T-cell (primary cell): ENCODE data around the gene LRP2. TPM values are rescaled to one million over a fixed set of nuclear protein-coding genes. Genes with fewer than 3 reads are reported as not detected.

Source experiments
- ATAC-seq, 4 experiments: fragments of 200-7000 bp in 3 of 4; fragments of 150-1000 bp in 1 of 4; cut with Tn5 transposase; replicated peaks in 1 of 4; 1 replicate in 3 of 4; 2 replicates in 1 of 4; pipeline ENCODE4 v1.10.0; 2021; ENCODE audit warnings: moderate library complexity in 3 of 4, mild to moderate bottlenecking in 2 of 4, moderate number of reproducible peaks in 1 of 4
- CTCF ChIA-PET, 2 donors: fragments of 300-600 bp; sonication (Branson Sonifier 250); formaldehyde crosslinking; loops; one replicate each; lab custom pipeline; 2022; ENCODE audit warnings: antibody characterized with exemption in 2 of 2; lab: Charles Lee
- POLR2A ChIA-PET, 2 donors: fragments of 300-600 bp; sonication (Branson Sonifier 250); formaldehyde crosslinking; loops; one replicate each; lab custom pipeline; 2022; ENCODE audit warnings: antibody characterized with exemption in 2 of 2; lab: Charles Lee
- DNase-seq, 35 experiments: peaks; one replicate each; pipeline versions ENCODE4 v3.0.0 to v3.0.0-alpha.2; 2013 to 2023
- H3K27ac ChIP-seq: one replicate; pipeline ENCODE4 v1.5.1; 2013; ENCODE audit warnings: low read length
- H3K27me3 ChIP-seq, 2 experiments: replicated peaks in 1 of 2; 1 replicate in 1 of 2; 2 replicates in 1 of 2; pipeline versions ENCODE4 v1.6.1 to v1.7.0; 2013; ENCODE audit warnings: low read length in 1 of 2, mixed read lengths in 1 of 2; ENCODE audit not compliant: control insufficient read depth in 2 of 2, insufficient read depth in 2 of 2; ENCODE audit errors: extremely low read depth in 1 of 2
- H3K36me3 ChIP-seq, 2 donors: 1 replicate in 1 of 2; 2 replicates in 1 of 2; pipeline versions ENCODE4 v1.6.1 to v1.7.0; 2013; ENCODE audit warnings: low read length in 1 of 2; ENCODE audit not compliant: control insufficient read depth in 2 of 2, insufficient read depth in 1 of 2; ENCODE audit errors: extremely low read depth in 1 of 2
- H3K4me1 ChIP-seq, 2 experiments: 1 replicate in 1 of 2; 2 replicates in 1 of 2; pipeline versions ENCODE4 v1.6.1 to v1.7.0; 2013; ENCODE audit warnings: low read length in 2 of 2, mixed read lengths in 1 of 2; ENCODE audit not compliant: insufficient read depth in 2 of 2, control insufficient read depth in 1 of 2; ENCODE audit errors: extremely low read depth in 1 of 2
- H3K4me3 ChIP-seq, 2 donors: 1 replicate in 1 of 2; 2 replicates in 1 of 2; pipeline versions ENCODE4 v1.5.1 to v1.7.0; 2013; ENCODE audit warnings: mild to moderate bottlenecking in 2 of 2, low read length in 1 of 2, moderate library complexity in 1 of 2; ENCODE audit not compliant: control insufficient read depth in 1 of 2; ENCODE audit errors: extremely low read depth in 1 of 2
- H3K9me3 ChIP-seq: 2 replicates; pipeline ENCODE4 v1.7.0; 2013
- H3K27ac Mint-ChIP-seq, 2 donors: one replicate each; pipeline ENCODE4 v1.8.0; 2020 to 2021; ENCODE audit warnings: mild to moderate bottlenecking in 2 of 2, mixed read lengths in 2 of 2
- H3K27me3 Mint-ChIP-seq, 2 donors: one replicate each; pipeline ENCODE4 v1.8.0; 2021 to 2022; ENCODE audit warnings: mixed read lengths in 2 of 2
- H3K36me3 Mint-ChIP-seq: one replicate; pipeline ENCODE4 v1.8.0; 2021; ENCODE audit warnings: mixed read lengths
- H3K4me1 Mint-ChIP-seq, 3 donors: one replicate each; pipeline ENCODE4 v1.8.0; 2020 to 2022; ENCODE audit warnings: mixed read lengths in 3 of 3, mild to moderate bottlenecking in 1 of 3
- H3K4me3 Mint-ChIP-seq, 3 donors: one replicate each; pipeline ENCODE4 v1.8.0; 2020 to 2022; ENCODE audit warnings: mild to moderate bottlenecking in 3 of 3, mixed read lengths in 3 of 3, moderate library complexity in 3 of 3
- H3K9me3 Mint-ChIP-seq, 3 donors: one replicate each; pipeline ENCODE4 v1.8.0; 2020 to 2022; ENCODE audit warnings: mixed read lengths in 3 of 3
- WGBS: methylation state at CpG from one replicate; pipeline ENCODE4 v1.1.5; 2013; ENCODE audit warnings: missing lambda C conversion rate; ENCODE audit not compliant: insufficient coverage; 5-methylcytosine and 5-hydroxymethylcytosine counted together
- total RNA-seq, 35 experiments: library from RNA in 6 of 35; stranded (reverse) in 6 of 35; fragments of 120-200 nt in 1 of 35; gene quantifications; one replicate each; pipeline versions ENCODE4 v1.2.1 to v1.2.4 and lab custom pipeline; 2013 to 2026

Gene LRP2
- total RNA-seq, 5 donors from 2014 or later (not counting 1 experiment from before 2014, with no cell fraction given) = 0.03 TPM; not detected in 4

DNA sequence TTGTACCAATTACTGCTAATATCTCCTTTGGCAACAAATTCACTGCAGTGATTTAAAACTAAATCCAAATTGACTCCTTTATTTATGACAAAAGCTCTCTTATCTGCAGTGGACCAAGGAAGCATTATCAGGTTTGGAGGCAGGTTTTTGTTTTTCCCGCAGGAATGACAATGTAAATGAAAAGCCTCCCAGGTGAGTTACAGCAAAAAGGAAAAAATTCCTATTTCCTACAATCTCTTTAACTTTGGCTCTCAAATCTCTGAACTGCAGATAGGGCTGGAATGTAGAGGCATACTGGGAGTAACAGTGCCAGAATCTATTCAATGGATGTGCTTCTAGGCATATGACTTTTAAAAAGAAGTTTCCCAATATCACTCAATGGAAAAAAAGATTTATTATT lies 28.9 kb upstream of the LRP2 start:
- WGBS = no CpG with 5 or more reads among the region's 1 CpG
- ATAC-seq (no peak), DNase-seq (no peak)
- Histone ChIP-seq H3K9me3 (no peaks in the 10 kb centered on the region), H3K27me3 (peaks cover 0 to 10% of the 10 kb centered on the region in 2 experiments), H3K36me3 (no peaks in the 10 kb centered on the region), H3K4me3 (no peak overlapping the region), H3K27ac (no peak overlapping the region), H3K4me1 (no peaks in the 10 kb centered on the region)
- Mint-ChIP-seq H3K4me1 (no peaks in the 10 kb centered on the region), H3K36me3 (no peaks in the 10 kb centered on the region), H3K9me3 (no peaks in the 10 kb centered on the region), H3K27me3 (peaks cover 19 to 27% of the 10 kb centered on the region in 2 donors), H3K4me3 (no peak overlapping the region), H3K27ac (no peak overlapping the region)
- ChIA-PET CTCF (no interaction called here), POLR2A (no interaction called here)

DNA sequence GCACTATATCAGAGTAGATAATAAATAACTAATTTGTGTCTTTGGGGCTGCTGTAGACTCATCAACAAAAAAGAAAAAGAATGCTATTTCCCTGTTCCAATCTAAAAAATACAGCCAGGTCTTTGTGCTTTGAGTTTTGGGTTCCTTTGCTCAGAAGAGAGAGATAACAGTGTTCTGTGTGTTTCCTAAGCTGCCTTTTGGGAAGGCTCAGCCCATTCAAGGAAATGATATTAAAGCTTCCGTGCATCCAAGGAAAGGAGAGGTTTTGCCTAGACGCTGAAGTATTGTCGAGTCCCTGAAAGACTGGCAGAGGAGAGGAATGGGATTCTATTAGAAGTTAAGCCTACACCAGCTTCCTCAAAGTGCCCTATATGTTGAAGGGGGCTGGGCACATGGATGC lies 25.8 kb upstream of the LRP2 start:
- ChIA-PET CTCF (no interaction called here), POLR2A (no interaction called here)
- ATAC-seq (no peak), DNase-seq (no peak)
- Histone ChIP-seq H3K27me3 (peaks cover 0 to 4% of the 10 kb centered on the region in 2 experiments), H3K36me3 (no peaks in the 10 kb centered on the region), H3K9me3 (no peaks in the 10 kb centered on the region), H3K4me1 (no peaks in the 10 kb centered on the region), H3K4me3 (no peak overlapping the region), H3K27ac (no peak overlapping the region)
- peaks cover 0 to 3% (median 0%) of the 10 kb centered on the region in 3 donors for H3K9me3 Mint-ChIP-seq
- H3K27ac Mint-ChIP-seq = no peak overlapping the region
- no peaks in the 10 kb centered on the region for H3K4me1 Mint-ChIP-seq
- no peaks in the 10 kb centered on the region for H3K36me3 Mint-ChIP-seq
- no peak overlapping the region for H3K4me3 Mint-ChIP-seq
- H3K27me3 Mint-ChIP-seq = peaks cover 13 to 16% of the 10 kb centered on the region in 2 donors
- no CpG with 5 or more reads among the region's 3 CpGs for WGBS

DNA sequence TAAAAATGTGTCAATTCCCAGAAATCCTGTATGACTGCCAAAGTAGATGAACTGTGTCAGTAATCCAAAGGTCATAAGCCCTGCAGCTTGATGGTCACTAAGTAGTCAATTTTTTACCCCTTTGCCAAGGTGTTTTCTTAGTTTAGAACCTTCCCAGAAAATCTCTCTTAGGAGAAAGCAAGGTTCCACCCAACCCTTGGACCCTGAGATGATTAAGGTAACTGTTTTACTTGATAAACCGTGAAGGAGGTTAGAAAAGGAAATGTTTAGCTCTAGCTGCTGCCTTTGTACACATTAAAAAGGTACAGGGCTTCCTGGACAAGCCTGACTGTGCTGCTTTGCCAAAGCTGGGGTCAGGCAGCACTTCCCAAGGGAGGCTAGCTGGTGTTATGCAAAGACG lies 24.4 kb upstream of the LRP2 start:
- Mint-ChIP-seq H3K4me1 (no peaks in the 10 kb centered on the region), H3K36me3 (no peaks in the 10 kb centered on the region), H3K4me3 (no peak overlapping the region), H3K27me3 (peaks cover 14 to 15% of the 10 kb centered on the region in 2 donors), H3K27ac (no peak overlapping the region), H3K9me3 (peaks cover 0 to 3% (median 3%) of the 10 kb centered on the region in 3 donors)
- Histone ChIP-seq H3K4me3 (no peak overlapping the region), H3K27ac (no peak overlapping the region), H3K9me3 (no peaks in the 10 kb centered on the region), H3K36me3 (no peaks in the 10 kb centered on the region), H3K4me1 (no peaks in the 10 kb centered on the region), H3K27me3 (peaks cover 0 to 5% of the 10 kb centered on the region in 2 experiments)
- ChIA-PET POLR2A (no interaction called here), CTCF (no interaction called here)
- 25% methylated on average over 1 of the region's 2 CpGs for WGBS
- DNase-seq (no peak), ATAC-seq (no peak)

DNA sequence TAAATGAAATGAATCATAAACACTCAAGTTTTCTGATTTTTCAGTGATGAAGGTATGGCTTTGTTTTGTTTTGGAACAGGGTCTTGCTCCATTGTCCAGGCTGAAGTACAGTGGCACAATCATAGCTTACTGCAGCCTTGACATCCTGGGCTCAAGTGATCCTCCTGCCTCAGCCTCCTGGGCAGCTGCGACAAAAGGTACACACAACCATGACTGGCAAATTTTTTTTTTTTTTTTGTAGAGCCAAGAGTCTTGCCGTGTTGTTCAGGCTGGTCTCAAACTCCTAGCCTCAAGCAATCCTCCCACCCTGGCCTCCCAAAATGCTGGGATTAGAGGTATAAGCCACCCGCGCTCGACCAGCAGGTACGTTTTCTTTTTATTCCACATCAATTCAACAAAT lies 22.5 kb upstream of the LRP2 start:
- Mint-ChIP-seq H3K36me3 (no peaks in the 10 kb centered on the region), H3K4me3 (no peak overlapping the region), H3K27ac (no peak overlapping the region), H3K9me3 (peaks cover 0 to 3% (median 3%) of the 10 kb centered on the region in 3 donors), H3K27me3 (peaks cover 20 to 23% of the 10 kb centered on the region in 2 donors), H3K4me1 (no peaks in the 10 kb centered on the region)
- no peak overlapping the region for H3K4me3 ChIP-seq
- ChIA-PET POLR2A (no interaction called here), CTCF (no interaction called here)
- no peaks in the 10 kb centered on the region for H3K36me3 ChIP-seq
- no peak overlapping the region for H3K27ac ChIP-seq
- H3K27me3 ChIP-seq = peaks cover 0 to 6% of the 10 kb centered on the region in 2 experiments
- no peak for DNase-seq
- H3K4me1 ChIP-seq = no peaks in the 10 kb centered on the region
- no peaks in the 10 kb centered on the region for H3K9me3 ChIP-seq
- no peak for ATAC-seq
- no CpG with 5 or more reads among the region's 6 CpGs for WGBS

DNA sequence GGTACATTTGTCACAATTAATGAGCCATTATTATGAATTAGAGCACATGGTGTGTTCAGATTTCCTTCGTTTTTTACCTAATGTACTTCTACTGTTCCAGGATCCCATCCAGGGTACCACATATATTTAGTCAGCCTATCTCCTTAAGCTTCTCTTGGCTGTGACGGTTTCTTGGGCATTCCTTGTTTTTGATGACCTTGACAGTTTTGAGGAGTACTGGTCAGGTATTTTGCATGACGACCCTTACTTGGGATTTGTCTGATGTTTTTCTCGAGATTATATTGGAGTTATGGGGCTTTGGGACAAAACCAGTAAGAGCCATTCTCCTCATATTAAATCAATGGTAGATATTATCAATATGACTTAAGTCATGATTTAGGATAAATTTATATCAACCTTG lies 10.2 kb upstream of the LRP2 start:
- Histone ChIP-seq H3K4me3 (no peak overlapping the region), H3K36me3 (no peaks in the 10 kb centered on the region), H3K27me3 (no peaks in the 10 kb centered on the region), H3K27ac (no peak overlapping the region), H3K9me3 (no peaks in the 10 kb centered on the region), H3K4me1 (no peaks in the 10 kb centered on the region)
- ATAC-seq = no peak
- Mint-ChIP-seq H3K4me1 (no peaks in the 10 kb centered on the region), H3K4me3 (no peak overlapping the region), H3K27ac (no peak overlapping the region), H3K36me3 (no peaks in the 10 kb centered on the region), H3K27me3 (peaks cover 23 to 30% of the 10 kb centered on the region in 2 donors), H3K9me3 (peaks cover 0 to 4% (median 0%) of the 10 kb centered on the region in 3 donors)
- POLR2A ChIA-PET = no interaction called here
- no peak for DNase-seq
- CTCF ChIA-PET = no interaction called here
- no CpG with 5 or more reads among the region's 4 CpGs for WGBS

DNA sequence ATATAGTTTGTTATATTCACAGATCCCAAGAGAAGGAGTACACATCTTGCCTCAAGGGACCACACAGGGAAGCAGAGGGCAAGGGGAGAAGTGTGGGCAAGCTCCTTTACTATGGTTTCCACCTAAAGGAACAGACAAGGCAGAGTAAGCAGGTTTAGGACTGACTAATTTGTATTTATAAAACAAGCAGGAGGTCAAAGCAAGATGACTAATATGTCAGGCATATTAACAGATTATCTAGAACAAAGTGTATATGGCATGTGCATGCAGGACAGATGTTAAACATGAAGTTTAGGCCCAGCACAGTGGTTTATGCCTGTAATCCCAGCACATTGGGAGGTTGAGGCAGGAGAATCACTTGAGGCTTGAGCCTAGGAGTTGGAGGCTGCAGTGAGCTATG lies 3.7 kb upstream of the LRP2 start:
- ChIA-PET CTCF (interaction anchor here in 1 of 2 donors (0.8 kb wide), 1 partner anchor 11 kb away, joined by 3 read pairs; no protein-coding TSS in a partner anchor), POLR2A (no interaction called here)
- Mint-ChIP-seq H3K9me3 (peaks cover 0 to 4% (median 0%) of the 10 kb centered on the region in 3 donors), H3K27ac (no peak overlapping the region), H3K4me1 (peaks cover 33 to 38% (median 36%) of the 10 kb centered on the region in 3 donors), H3K36me3 (no peaks in the 10 kb centered on the region), H3K27me3 (peaks cover 24 to 41% of the 10 kb centered on the region in 2 donors), H3K4me3 (no peak overlapping the region)
- Histone ChIP-seq H3K27me3 (peaks cover 6 to 36% of the 10 kb centered on the region in 2 experiments), H3K4me3 (no peak overlapping the region), H3K4me1 (peaks cover 11 to 33% of the 10 kb centered on the region in 2 experiments), H3K9me3 (no peaks in the 10 kb centered on the region), H3K36me3 (no peaks in the 10 kb centered on the region), H3K27ac (no peak overlapping the region)
- no peak for ATAC-seq
- no peak for DNase-seq
